H9 (cell line): ENCODE data around the gene B4GALT3. TPM values are rescaled to one million over a fixed set of nuclear protein-coding genes. Genes with fewer than 3 reads are reported as not detected.

Experiments used
- DNase-seq: peaks from one replicate; pipeline ENCODE4 v3.0.0-alpha.2; 2017
- H2AFZ ChIP-seq: one replicate; pipeline ENCODE4 v1.6.1; 2013; ENCODE audit warnings: mild to moderate bottlenecking, low read length, control low read depth, moderate library complexity
- H2AK5ac ChIP-seq: 2 replicates; pipeline ENCODE4 v1.6.1; 2013; ENCODE audit warnings: low read length, control low read depth, mixed read lengths; ENCODE audit not compliant: insufficient read length
- H2BK120ac ChIP-seq: one replicate; pipeline ENCODE4 v1.6.1; 2013; ENCODE audit warnings: low read depth, mild to moderate bottlenecking, low read length, control low read depth, inconsistent platforms; ENCODE audit not compliant: poor library complexity, severe bottlenecking
- H2BK12ac ChIP-seq: 2 replicates; pipeline ENCODE4 v1.6.1; 2013; ENCODE audit warnings: low read length, control low read depth, mixed read lengths, low read depth; ENCODE audit not compliant: insufficient read length
- H2BK15ac ChIP-seq: 2 replicates; pipeline ENCODE4 v1.6.1; 2013; ENCODE audit warnings: low read depth, low read length, control low read depth
- H2BK20ac ChIP-seq: one replicate; pipeline ENCODE4 v1.6.1; 2013; ENCODE audit warnings: low read depth, mild to moderate bottlenecking, low read length, control low read depth, inconsistent platforms; ENCODE audit not compliant: poor library complexity, severe bottlenecking
- H2BK5ac ChIP-seq: 2 replicates; pipeline ENCODE4 v1.6.1; 2013; ENCODE audit warnings: low read length, control low read depth, mixed read lengths; ENCODE audit not compliant: insufficient read length
- H3K14ac ChIP-seq: 2 replicates; pipeline ENCODE4 v1.6.1; 2013; ENCODE audit warnings: low read length, control low read depth; ENCODE audit not compliant: insufficient read depth
- H3K18ac ChIP-seq: 2 replicates; pipeline ENCODE4 v1.6.1; 2013; ENCODE audit warnings: low read depth, mild to moderate bottlenecking, mixed read lengths, low read length, control low read depth; ENCODE audit not compliant: insufficient read length
- H3K23ac ChIP-seq: 2 replicates; pipeline ENCODE4 v1.6.1; 2013; ENCODE audit warnings: low read length, control low read depth, mixed read lengths, low read depth; ENCODE audit not compliant: insufficient read length
- H3K23me2 ChIP-seq: 2 replicates; pipeline ENCODE4 v1.6.1; 2013; ENCODE audit warnings: low read depth, mild to moderate bottlenecking, mixed read lengths, low read length, control low read depth; ENCODE audit not compliant: insufficient read length, poor library complexity, severe bottlenecking
- H3K27ac ChIP-seq: 2 replicates; pipeline ENCODE4 v1.5.1; 2013; ENCODE audit warnings: low read length, control low read depth, mixed read lengths, low read depth; ENCODE audit not compliant: insufficient read length
- H3K27me3 ChIP-seq: 2 replicates; pipeline ENCODE4 v1.6.1; 2013; ENCODE audit warnings: low read length, control low read depth, inconsistent platforms; ENCODE audit not compliant: insufficient read depth
- H3K4ac ChIP-seq: 2 replicates; pipeline ENCODE4 v1.6.1; 2013; ENCODE audit warnings: low read depth, mild to moderate bottlenecking, control low read depth, inconsistent platforms, low read length, moderate library complexity
- H3K4me1 ChIP-seq: 2 replicates; pipeline ENCODE4 v1.6.1; 2013; ENCODE audit warnings: low read length, control low read depth, inconsistent platforms; ENCODE audit not compliant: insufficient read depth
- H3K4me2 ChIP-seq: 2 replicates; pipeline ENCODE4 v1.6.1; 2013; ENCODE audit warnings: low read length, control low read depth, mixed read lengths; ENCODE audit not compliant: insufficient read length, insufficient read depth
- H3K56ac ChIP-seq: 2 replicates; pipeline ENCODE4 v1.6.1; 2013; ENCODE audit warnings: low read depth, mild to moderate bottlenecking, mixed read lengths, low read length, control low read depth; ENCODE audit not compliant: insufficient read length
- H3K79me1 ChIP-seq: 2 replicates; pipeline ENCODE4 v1.6.1; 2013; ENCODE audit warnings: low read depth, mild to moderate bottlenecking, moderate library complexity, low read length, control low read depth, inconsistent platforms; ENCODE audit not compliant: insufficient read depth, poor library complexity, severe bottlenecking
- H3K79me2 ChIP-seq: 2 replicates; pipeline ENCODE4 v1.6.1; 2013; ENCODE audit warnings: low read length, control low read depth, inconsistent platforms; ENCODE audit not compliant: insufficient read depth
- H3K9ac ChIP-seq: 2 replicates; pipeline ENCODE4 v1.6.1; 2013; ENCODE audit warnings: low read length, control low read depth, mixed read lengths; ENCODE audit not compliant: insufficient read length; ENCODE audit errors: extremely low read depth
- H3K9me3 ChIP-seq: one replicate; pipeline ENCODE4 v1.6.1; 2013; ENCODE audit warnings: low read depth, low read length, inconsistent platforms; ENCODE audit not compliant: control insufficient read depth
- H3T11ph ChIP-seq: one replicate; pipeline ENCODE4 v1.6.1; 2013; ENCODE audit warnings: mild to moderate bottlenecking, low read length, control low read depth, inconsistent platforms
- H4K20me1 ChIP-seq: one replicate; pipeline ENCODE4 v1.6.1; 2013; ENCODE audit not compliant: control insufficient read depth, insufficient read length, insufficient read depth
- H4K5ac ChIP-seq: 2 replicates; pipeline ENCODE4 v1.6.1; 2013; ENCODE audit warnings: low read depth, mild to moderate bottlenecking, mixed read lengths, low read length, control low read depth; ENCODE audit not compliant: insufficient read length
- H4K8ac ChIP-seq: replicated peaks from 2 replicates; pipeline ENCODE4 v1.6.1; 2013; ENCODE audit warnings: low read length, control low read depth, mixed read lengths, low read depth; ENCODE audit not compliant: insufficient read length
- H4K91ac ChIP-seq: 2 replicates; pipeline ENCODE4 v1.6.1; 2013; ENCODE audit warnings: low read depth, mild to moderate bottlenecking, moderate library complexity, mixed read lengths, low read length, control low read depth; ENCODE audit not compliant: insufficient read length
- H3K27ac Mint-ChIP-seq, 3 experiments: 2 replicates in 2 of 3; 3 replicates in 1 of 3; pipeline ENCODE4 v1.8.0; 2020 to 2021; ENCODE audit warnings: mixed read lengths in 3 of 3, mild to moderate bottlenecking in 1 of 3, moderate library complexity in 1 of 3
- H3K27me3 Mint-ChIP-seq: 2 replicates; pipeline ENCODE4 v1.8.0; 2021; ENCODE audit warnings: low read depth, mild to moderate bottlenecking, moderate library complexity, mixed read lengths
- H3K36me3 Mint-ChIP-seq, 3 experiments: 2 replicates in 2 of 3; 3 replicates in 1 of 3; pipeline ENCODE4 v1.8.0; 2020 to 2021; ENCODE audit warnings: low read depth in 3 of 3, mixed read lengths in 3 of 3; ENCODE audit not compliant: insufficient read depth in 1 of 3
- H3K4me1 Mint-ChIP-seq, 2 experiments: 2 replicates each; pipeline ENCODE4 v1.8.0; 2020; ENCODE audit warnings: mixed read lengths in 2 of 2
- H3K4me3 Mint-ChIP-seq, 2 experiments: 2 replicates in 1 of 2; 3 replicates in 1 of 2; pipeline ENCODE4 v1.8.0; 2020 to 2021; ENCODE audit warnings: mild to moderate bottlenecking in 2 of 2, mixed read lengths in 2 of 2, moderate library complexity in 1 of 2
- H3K9me3 Mint-ChIP-seq, 2 experiments: 2 replicates in 1 of 2; 3 replicates in 1 of 2; pipeline ENCODE4 v1.8.0; 2020; ENCODE audit warnings: mild to moderate bottlenecking in 2 of 2, mixed read lengths in 2 of 2, moderate library complexity in 1 of 2
- WGBS: extraction: QIAGEN DNeasy Blood & Tissue Kit; methylation state at CpG from one replicate; pipeline ENCODE4 v1.1.7; 2013; ENCODE audit warnings: missing lambda C conversion rate, low lambda C conversion rate, mixed read lengths; ENCODE audit not compliant: insufficient read length; ENCODE audit errors: extremely low coverage; 5-methylcytosine and 5-hydroxymethylcytosine counted together
- total RNA-seq: library from RNA; stranded (reverse); gene quantifications from 2 replicates; pipeline ENCODE4 v1.2.1, GENCODE V29; 2021
- TF ChIP-seq, protein P1 (sequence below): fragments of 200-600 bp; sonication (generic); conservative IDR thresholded peaks from 3 replicates; pipeline ENCODE4 v1.8.0; 2021; ENCODE audit warnings: antibody characterized with exemption, mild to moderate bottlenecking

B4GALT3 gene
- total RNA-seq, 1 experiment from 2014 or later, result 31.8 TPM

DNA sequence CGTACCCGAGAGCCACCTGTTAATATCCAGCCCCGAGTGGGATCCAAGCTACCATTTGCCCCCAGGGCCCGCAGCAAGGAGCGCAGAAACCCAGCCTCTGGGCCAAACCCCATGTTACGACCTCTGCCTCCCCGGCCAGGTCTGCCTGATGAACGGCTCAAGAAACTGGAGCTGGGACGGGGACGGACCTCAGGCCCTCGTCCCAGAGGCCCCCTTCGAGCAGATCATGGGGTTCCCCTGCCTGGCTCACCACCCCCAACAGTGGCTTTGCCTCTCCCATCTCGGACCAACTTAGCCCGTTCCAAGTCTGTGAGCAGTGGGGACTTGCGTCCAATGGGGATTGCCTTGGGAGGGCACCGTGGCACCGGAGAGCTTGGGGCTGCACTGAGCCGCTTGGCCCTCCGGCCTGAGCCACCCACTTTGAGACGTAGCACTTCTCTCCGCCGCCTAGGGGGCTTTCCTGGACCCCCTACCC is 16.6 kb downstream of the B4GALT3 start:
- peak overlapping the region; percentile 94 for H3K4me2 ChIP-seq

More for the DNA sequence above, 16.6 kb downstream of the B4GALT3 start:
- Histone ChIP-seq H3K27ac (no peak overlapping the region), H3K9me3 (no peaks in the 10 kb centered on the region), H2BK12ac (no peak overlapping the region), H3K4me1 (no peaks in the 10 kb centered on the region), H2BK20ac (no peak overlapping the region), H2AK5ac (no peak overlapping the region), H4K91ac (no peak overlapping the region), H3K4ac (no peak overlapping the region), H2BK15ac (no peak overlapping the region), H3K79me1 (no peaks in the 10 kb centered on the region), H4K20me1 (no peaks in the 10 kb centered on the region), H3T11ph (no peak overlapping the region), H2BK5ac (no peak overlapping the region), H2BK120ac (no peak overlapping the region), H3K23me2 (peaks cover 10% of the 10 kb centered on the region), H3K79me2 (no peaks in the 10 kb centered on the region), H3K14ac (no peak overlapping the region), H3K9ac (no peak overlapping the region), H4K8ac (no peak overlapping the region), H3K23ac (no peak overlapping the region), H2AFZ (no peak overlapping the region), H3K27me3 (no peaks in the 10 kb centered on the region), H3K56ac (no peak overlapping the region), H4K5ac (no peak overlapping the region), H3K18ac (no peak overlapping the region)
- peak overlapping the region; percentile 81 to 89 for H3K4me3 Mint-ChIP-seq
- no peaks in the 10 kb centered on the region for H3K9me3 Mint-ChIP-seq
- H3K27me3 Mint-ChIP-seq, result no peaks in the 10 kb centered on the region; the same call in 1 of the 2 replicates
- peaks cover 29 to 67% (median 56%) of the 10 kb centered on the region in 3 experiments for H3K36me3 Mint-ChIP-seq
- no CpG with 5 or more reads among the region's 22 CpGs for WGBS
- H3K27ac Mint-ChIP-seq, result no peak overlapping the region
- H3K4me1 Mint-ChIP-seq, result peaks cover 26% of the 10 kb centered on the region in 2 experiments
- DNase-seq, result no peak
- TF ChIP-seq, protein P1, sequence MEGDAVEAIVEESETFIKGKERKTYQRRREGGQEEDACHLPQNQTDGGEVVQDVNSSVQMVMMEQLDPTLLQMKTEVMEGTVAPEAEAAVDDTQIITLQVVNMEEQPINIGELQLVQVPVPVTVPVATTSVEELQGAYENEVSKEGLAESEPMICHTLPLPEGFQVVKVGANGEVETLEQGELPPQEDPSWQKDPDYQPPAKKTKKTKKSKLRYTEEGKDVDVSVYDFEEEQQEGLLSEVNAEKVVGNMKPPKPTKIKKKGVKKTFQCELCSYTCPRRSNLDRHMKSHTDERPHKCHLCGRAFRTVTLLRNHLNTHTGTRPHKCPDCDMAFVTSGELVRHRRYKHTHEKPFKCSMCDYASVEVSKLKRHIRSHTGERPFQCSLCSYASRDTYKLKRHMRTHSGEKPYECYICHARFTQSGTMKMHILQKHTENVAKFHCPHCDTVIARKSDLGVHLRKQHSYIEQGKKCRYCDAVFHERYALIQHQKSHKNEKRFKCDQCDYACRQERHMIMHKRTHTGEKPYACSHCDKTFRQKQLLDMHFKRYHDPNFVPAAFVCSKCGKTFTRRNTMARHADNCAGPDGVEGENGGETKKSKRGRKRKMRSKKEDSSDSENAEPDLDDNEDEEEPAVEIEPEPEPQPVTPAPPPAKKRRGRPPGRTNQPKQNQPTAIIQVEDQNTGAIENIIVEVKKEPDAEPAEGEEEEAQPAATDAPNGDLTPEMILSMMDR, result no peak
